Measurements from ENCODE around the gene MLC1. TPM values are rescaled to one million over a fixed set of nuclear protein-coding genes. Genes with fewer than 3 reads are reported as not detected.
A peak's percentile ranks its signal among the peaks of the same experiment; 100 is the strongest.

Gene MLC1
- total RNA-seq, 1 donor from 2014 or later = not detected

- no peak overlapping the region for H3K4me3 ChIP-seq (ENCODE audit: low read depth, low read length)
- no peaks in the 10 kb centered on the region for H3K36me3 ChIP-seq (ENCODE audit: control insufficient read depth, insufficient read depth, low read length)
- FAIRE-seq = no peak
- no peak for DNase-seq (ENCODE audit: low read depth)
- H3K27me3 ChIP-seq (ENCODE audit: control insufficient read depth, insufficient read depth, low read length) = no peaks in the 10 kb centered on the region
- no peak for TF ChIP-seq CTCF (IDR thresholded peaks at IDR 0.05; ENCODE audit: insufficient read depth, low read length, severe bottlenecking)
Measured at GRCh38 chr22:50040717-50041116, 44.5 kb downstream of the MLC1 start.

GRCh38 chr22:50039669-50040443 is 45.4 kb downstream of the MLC1 start:
- H3K27me3 ChIP-seq (ENCODE audit: control insufficient read depth, insufficient read depth, low read length) = no peaks in the 10 kb centered on the region
- FAIRE-seq = peak; percentile 97
- no peak overlapping the region for H3K4me3 ChIP-seq (ENCODE audit: low read depth, low read length)
- no peak for TF ChIP-seq CTCF (IDR thresholded peaks at IDR 0.05; ENCODE audit: insufficient read depth, low read length, severe bottlenecking)
- H3K36me3 ChIP-seq (ENCODE audit: control insufficient read depth, insufficient read depth, low read length) = no peaks in the 10 kb centered on the region
- DNase-seq (ENCODE audit: low read depth) = no peak

DNA sequence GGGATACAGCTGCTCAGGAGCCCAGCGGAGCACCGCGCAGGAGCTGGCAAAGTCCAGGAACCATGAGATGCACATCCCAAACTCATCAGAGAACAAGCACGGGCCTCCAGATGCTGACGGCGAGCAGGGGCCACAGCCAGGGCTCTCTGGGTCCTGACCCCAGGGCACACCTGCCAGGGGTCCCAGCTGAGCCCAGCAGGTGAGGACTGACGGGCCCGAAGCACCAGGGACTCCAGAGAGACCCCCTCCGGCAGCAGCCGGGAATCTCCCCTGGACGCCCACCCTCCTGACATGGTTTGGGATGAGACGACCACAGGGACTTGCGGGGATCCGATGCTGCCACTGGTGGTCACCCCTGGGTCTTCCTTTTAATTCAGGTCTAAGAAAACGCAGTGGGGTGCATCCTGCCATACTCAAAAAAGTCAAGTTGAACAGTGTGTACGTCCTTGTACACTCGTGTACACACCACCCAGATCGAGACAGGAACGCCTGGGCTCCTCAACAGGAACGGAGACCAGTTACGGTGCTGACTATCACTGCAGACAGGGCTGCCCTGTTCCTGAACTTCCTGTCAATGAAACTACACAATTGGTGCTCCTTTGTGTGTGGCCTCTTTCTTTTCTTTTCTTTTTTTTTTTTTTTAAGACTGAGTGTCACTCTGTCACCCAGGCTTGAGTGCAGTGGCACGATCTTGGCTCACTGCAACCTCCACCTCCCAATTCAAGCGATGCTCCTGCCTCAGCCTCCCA is 49.1 kb downstream of the MLC1 start:
- Histone ChIP-seq H3K27me3 (ENCODE audit: control insufficient read depth, insufficient read depth, low read length) (no peaks in the 10 kb centered on the region), H3K4me3 (ENCODE audit: low read depth, low read length) (no peak overlapping the region), H3K36me3 (ENCODE audit: control insufficient read depth, insufficient read depth, low read length) (no peaks in the 10 kb centered on the region)
- FAIRE-seq = no peak
- no peak for TF ChIP-seq CTCF (IDR thresholded peaks at IDR 0.05; ENCODE audit: insufficient read depth, low read length, severe bottlenecking)
- DNase-seq (ENCODE audit: low read depth) = no peak

DNA sequence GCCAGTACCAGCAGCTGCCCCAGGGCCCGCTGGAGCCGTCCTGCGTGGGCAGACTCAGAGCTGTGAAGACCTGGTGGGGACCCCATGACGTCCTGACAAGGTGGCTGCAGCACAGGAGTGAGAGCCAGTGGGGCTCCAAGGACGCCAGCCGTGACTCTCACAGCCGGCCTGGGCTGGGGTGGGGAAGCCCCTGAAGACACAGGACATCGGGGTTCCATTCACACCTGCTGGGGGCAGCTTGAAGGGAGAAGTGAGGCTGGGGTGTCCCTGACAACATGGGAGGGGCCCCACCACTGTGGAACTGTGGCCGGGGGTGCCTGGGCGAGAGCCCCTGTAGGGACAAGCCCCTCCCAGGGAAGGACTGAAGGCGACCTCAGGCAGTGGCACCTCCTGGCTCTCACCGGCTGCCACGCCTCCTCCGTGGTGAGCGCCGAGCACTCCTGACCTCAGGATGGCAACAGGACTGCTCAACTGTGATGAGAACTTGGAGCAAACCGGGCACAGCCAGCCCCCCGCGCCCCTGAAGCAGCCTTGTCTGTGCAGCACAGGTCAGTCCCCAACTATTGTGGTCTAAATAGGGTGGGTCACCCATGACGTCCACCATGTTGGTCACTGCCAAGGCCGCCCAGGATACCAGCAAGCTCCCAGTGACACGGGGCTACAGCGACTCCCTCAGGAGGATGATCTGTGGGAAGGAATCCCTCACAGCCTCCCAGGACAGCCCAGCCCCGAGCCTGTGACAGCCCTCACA is 49.9 kb downstream of the MLC1 start:
- no peak for TF ChIP-seq CTCF (IDR thresholded peaks at IDR 0.05; ENCODE audit: insufficient read depth, low read length, severe bottlenecking)
- no peaks in the 10 kb centered on the region for H3K27me3 ChIP-seq (ENCODE audit: control insufficient read depth, insufficient read depth, low read length)
- H3K4me3 ChIP-seq (ENCODE audit: low read depth, low read length) = no peak overlapping the region
- DNase-seq (ENCODE audit: low read depth) (no peak), FAIRE-seq (no peak)
- no peaks in the 10 kb centered on the region for H3K36me3 ChIP-seq (ENCODE audit: control insufficient read depth, insufficient read depth, low read length)

DNA sequence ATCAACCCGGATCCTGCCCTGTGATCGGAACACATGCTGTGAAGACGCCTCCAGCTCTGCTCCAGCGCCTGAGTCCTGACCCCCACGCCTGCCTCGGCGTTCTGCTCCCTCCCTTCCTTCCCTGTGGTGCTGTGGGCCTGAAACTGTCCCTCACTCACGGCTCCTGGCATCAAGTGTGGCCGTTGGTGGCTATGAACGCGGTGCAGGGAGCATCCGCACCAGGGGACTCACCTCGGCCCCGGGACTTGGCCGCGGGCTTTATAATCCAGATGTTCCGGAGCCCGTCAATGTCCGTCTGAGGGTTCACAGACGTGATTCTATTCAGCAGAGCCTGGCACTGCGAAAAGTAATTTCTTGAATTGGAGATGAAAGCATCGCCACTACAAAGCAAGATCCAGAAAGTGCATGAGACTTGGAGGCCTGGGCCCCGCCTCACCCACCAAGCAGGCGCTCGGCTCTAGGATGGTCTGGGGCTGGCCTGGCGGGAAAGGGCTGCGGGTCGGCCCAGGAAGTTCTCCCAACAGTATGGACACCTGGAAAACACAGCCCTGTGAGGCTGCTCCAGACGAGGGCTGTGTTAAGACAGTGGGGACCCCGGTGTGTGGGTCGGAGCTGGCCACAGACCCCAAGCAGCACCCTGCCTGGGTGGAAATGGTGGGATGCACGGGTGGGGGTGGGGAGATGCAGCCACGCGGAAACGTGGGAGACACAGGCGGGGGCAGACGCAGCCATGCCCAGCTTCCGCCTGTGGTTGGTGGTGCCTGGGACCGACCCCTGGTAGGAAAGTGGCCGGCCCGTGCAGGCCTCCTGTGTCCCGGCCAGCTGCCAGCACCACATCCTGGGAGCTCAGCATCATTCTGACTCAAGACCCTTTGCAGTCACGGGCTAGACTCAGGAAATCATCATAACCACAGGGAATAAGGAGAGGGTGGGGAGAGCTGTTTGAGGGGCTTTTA is 50.8 kb downstream of the MLC1 start:
- TF ChIP-seq CTCF (IDR thresholded peaks at IDR 0.05; ENCODE audit: insufficient read depth, low read length, severe bottlenecking) = no peak
- H3K36me3 ChIP-seq (ENCODE audit: control insufficient read depth, insufficient read depth, low read length) = no peaks in the 10 kb centered on the region
- H3K4me3 ChIP-seq (ENCODE audit: low read depth, low read length) = no peak overlapping the region
- no peaks in the 10 kb centered on the region for H3K27me3 ChIP-seq (ENCODE audit: control insufficient read depth, insufficient read depth, low read length)
- DNase-seq (ENCODE audit: low read depth) (no peak), FAIRE-seq (no peak)
